ENCODE data around the gene PIGM.

PIGM gene

DNA sequence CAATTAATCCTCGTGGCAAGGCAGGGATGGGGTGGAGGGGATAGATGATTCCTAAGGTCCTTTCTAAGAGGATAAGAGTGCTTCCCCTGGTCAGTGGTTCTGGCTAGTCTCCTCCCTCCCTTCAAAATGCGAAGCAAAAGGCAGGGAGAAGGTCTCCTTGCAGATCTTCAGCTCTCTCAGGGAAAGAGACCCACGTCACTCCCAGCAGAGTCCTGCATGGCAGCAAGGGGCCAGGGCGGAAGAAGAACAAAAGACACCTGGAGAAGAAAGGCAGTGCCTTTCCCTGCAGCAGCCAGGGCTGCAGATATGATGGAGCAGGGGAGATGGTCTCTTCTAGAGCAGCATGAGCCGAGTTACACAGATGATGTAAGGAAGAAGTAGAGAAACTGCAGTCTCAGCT lies 48.1 kb downstream of the PIGM start:
- DNase-seq = no peak

DNA sequence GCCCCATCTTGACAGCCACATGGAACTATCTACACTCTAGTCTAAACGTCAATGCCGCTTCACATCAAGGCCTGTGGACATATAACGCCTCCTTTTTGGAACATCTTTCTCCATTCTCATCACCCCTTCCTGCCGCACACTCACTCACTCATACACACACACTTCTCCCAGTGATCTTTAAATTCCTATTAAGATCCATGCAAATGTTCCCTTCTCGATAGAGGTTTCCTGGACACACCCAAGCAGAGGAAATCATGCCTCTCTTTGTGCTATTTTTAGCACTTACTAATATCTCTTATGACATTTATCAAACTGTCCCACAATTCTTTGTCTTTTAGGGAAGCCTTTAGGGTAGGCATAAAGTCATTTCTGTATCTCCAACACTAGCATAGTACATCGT lies 49.5 kb downstream of the PIGM start:
- DNase-seq = no peak

DNA sequence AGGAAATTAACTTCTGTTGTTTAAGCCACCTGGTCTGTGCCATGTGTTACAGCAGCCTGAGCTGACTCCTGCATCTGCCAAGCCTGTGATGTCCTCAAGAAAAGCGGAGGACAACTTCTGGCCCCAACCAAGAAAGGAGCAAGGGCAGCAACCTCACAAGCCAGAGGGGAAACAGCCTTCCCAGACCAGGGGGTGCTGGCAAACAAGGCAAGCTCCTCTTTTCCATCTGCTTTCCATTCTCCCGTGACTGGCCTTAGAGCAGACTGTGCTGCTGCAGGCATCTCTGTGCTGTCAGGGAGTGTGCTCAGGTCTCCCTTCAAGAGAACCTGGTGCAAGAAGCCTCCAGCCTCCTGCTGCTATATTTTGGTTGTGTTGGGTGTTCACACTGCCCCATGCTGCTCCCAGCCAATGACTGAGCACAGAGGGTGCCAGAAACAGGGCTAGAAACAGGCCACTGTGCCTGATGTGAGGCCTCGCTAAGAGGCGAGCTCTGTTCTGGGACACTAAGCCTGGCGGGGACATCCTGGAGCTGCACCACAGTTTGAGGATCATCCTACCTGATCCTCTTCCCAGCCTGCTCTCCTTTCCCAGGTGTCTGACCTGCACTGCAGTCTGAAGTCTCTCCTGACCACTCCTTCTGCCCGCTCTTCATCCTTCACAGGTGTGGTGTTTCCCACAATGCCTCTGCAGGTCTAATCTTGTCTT lies 50.3 kb downstream of the PIGM start:
- no peak for DNase-seq

DNA sequence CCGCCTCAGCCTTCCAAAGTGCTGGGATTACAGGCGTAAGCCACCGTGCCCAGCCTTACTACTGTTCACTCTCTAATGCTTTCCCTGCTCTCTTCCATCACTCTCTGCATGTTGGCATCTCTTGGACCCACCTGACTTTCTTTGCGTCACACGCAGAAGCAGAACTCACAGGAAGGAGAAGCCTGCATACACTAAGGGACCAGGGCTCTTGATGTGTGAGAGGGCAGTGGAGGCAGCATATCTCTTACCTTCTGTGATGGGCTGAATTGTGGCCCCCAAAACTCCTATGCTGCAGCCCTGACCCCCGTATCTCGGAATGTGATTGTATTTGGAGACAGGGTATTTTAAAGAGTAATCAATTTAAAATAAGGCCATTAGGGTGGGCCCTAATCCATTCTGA lies 51.0 kb downstream of the PIGM start:
- DNase-seq = no peak

DNA sequence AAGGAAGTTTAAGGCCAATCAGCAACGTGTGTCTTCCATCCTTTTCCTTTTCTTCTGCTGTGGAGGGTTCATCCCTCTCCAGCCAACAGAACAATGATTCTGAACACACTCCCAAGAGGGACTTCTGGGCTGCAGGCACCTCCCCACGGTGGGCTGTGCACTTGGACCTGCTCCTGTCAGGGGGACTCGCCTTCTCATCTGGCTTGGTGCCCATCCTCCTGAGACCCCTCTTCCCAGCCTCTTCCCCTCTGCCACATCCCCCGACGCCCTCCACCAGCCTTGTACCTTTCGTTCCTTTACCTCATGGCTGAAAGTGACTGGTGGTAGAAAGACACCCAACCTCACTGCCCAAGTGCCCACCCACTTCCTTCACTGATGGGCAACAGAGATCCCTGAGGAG lies 51.7 kb downstream of the PIGM start:
- DNase-seq = no peak

DNA sequence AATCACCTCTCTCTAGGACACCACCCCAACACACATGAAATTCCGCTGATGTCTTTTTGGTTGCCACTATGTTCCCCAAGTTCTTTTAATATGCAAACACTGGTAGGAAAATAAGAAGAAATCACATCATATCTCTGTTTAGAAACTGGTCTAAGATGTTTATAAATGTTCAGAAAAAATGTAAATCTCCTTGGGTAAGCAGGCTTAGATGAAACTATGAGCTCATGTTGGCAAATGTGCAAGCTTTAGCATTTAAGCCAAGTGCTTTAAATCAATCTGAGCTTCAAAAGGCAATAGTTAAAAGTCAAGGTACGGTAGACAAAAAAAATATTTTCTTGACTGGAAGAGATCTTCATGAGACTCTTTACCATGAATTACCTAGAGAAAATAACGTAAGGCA lies 52.5 kb downstream of the PIGM start:
- DNase-seq = no peak

DNA sequence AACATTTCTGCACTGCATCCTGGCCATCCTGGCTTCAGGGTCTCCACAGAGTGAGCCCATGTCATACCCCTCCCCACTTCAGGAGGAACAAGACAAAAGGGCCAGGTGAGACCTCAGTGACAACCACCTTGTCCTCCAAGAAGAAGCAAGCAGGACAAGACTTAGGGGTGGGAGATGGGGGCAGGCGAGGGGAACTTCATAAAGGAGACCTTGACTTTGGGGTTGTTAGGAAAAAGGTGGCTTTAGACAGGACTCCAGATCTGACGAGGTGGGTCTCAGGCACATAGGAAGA lies 53.7 kb downstream of the PIGM start:
- no peak for DNase-seq

DNA sequence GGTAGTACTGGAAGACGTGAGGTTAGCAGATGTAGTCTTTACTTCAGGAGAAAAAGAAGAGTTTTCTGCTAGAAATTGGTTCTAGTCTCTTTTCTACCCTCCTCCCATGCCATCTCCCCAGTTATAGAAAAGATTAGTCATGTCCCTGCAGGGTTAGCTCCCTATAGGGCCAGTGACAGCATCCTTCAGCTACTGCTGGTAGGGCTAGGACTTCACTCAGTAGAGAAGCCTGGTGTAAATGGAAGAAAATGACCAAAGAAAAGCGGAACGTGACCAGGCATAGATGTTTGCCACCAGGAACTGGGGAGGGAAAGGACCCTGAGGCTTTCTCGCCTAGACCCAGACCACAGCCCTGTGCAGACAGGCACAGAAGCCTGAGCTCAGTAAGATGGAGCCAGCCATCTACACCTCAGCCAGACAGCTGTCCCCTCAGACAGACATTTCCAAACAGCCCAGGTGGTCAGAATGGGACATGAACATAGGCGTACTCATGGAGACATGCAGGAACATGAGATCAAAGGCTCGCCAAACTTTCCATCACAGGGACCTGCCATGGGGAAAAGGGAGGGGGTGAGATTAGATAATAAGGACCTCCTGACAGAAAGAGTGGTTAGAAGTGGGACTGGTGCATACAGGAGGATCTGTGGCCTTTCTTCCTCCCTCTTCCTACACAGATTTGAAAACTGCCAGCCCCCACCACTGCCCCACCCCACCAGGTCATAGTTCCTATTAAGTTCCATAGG lies 54.3 kb downstream of the PIGM start:
- DNase-seq = no peak

Data from activated CD4-positive, alpha-beta T cell treated with anti-CD3 and anti-CD28 coated beads for 48 hours (primary cell).